HCT116 (cell line): ENCODE data around the gene LY6G6C. TPM values are rescaled to one million over a fixed set of nuclear protein-coding genes. Genes with fewer than 3 reads are reported as not detected.

Experiments used
- ATAC-seq: fragments of 200-7000 bp; cut with Tn5 transposase; 2 replicates; pipeline ENCODE4 v1.9.1; 2020; ENCODE audit warnings: mild to moderate bottlenecking, moderate library complexity
- BruUV-seq: library from RNA; stranded (reverse); fragments of 400-500 nt; replicated peaks from 2 replicates; lab custom pipeline; 2021; lab: Mats Ljungman, UMichigan
- CTCF ChIA-PET: fragments of 300-600 bp; sonication (Branson Sonifier 250); formaldehyde crosslinking; loops from one replicate; lab custom pipeline; 2021; ENCODE audit warnings: antibody characterized with exemption; lab: Charles Lee
- POLR2A ChIA-PET: fragments of 300-600, 350-600 bp; sonication (Branson Sonifier 250); formaldehyde crosslinking; loops from one replicate; lab custom pipeline; 2021; ENCODE audit warnings: antibody characterized with exemption; lab: Charles Lee
- RAD21 ChIA-PET, 2 experiments: fragments of 300-600 bp; sonication (Branson Sonifier 250); formaldehyde crosslinking; loops; one replicate each; lab custom pipeline; 2023; ENCODE audit warnings: low total read pairs in 2 of 2; ENCODE audit not compliant: uncharacterized antibody in 2 of 2, unreplicated experiment in 2 of 2, low non-redundant PET in 1 of 2; lab: Charles Lee
- DNase-seq: peaks from one replicate; pipeline ENCODE4 v3.0.0-alpha.2; 2010; ENCODE audit warnings: low read depth, low spot score
- H2AFZ ChIP-seq: fragments of 200-600 bp; shearing (Covaris generic), sonication (generic); 2 replicates; pipeline ENCODE4 v1.6.1; 2017; ENCODE audit warnings: low read depth, mixed run types, mixed read lengths, antibody characterized with exemption, low read length; ENCODE audit not compliant: poor library complexity, severe bottlenecking
- H3K27ac ChIP-seq: 2 replicates; pipeline ENCODE4 v1.5.1; 2012; ENCODE audit warnings: low read depth, low read length
- H3K27me3 ChIP-seq: fragments of 200-600 bp; sonication (generic); 2 replicates; pipeline ENCODE4 v1.6.1; 2016; ENCODE audit warnings: mixed run types, low read length, mixed read lengths; ENCODE audit not compliant: insufficient read depth
- H3K36me3 ChIP-seq, 2 experiments: fragments of 200-500 bp in 1 of 2; fragments of 200-600 bp in 1 of 2; sonication (Bioruptor generic) in 1 of 2; sonication (generic) in 1 of 2; 2 replicates each; pipeline versions ENCODE4 v1.5.1 to v1.6.1; 2014 to 2016; ENCODE audit warnings: low read length in 2 of 2, inconsistent platforms in 1 of 2, mixed read lengths in 1 of 2, mixed run types in 1 of 2; ENCODE audit not compliant: insufficient read depth in 2 of 2, control insufficient read depth in 1 of 2
- H3K4me1 ChIP-seq, 2 experiments: fragments of 200-600 bp in 1 of 2; sonication (generic) in 1 of 2; 2 replicates each; pipeline versions ENCODE4 v1.5.1 to v1.6.1; 2012 to 2017; ENCODE audit warnings: low read length in 2 of 2, inconsistent platforms in 1 of 2, mild to moderate bottlenecking in 1 of 2, mixed read lengths in 1 of 2, mixed run types in 1 of 2, moderate library complexity in 1 of 2; ENCODE audit not compliant: insufficient read depth in 2 of 2, control insufficient read depth in 1 of 2
- H3K4me2 ChIP-seq: fragments of 200-600 bp; sonication (generic); 2 replicates; pipeline ENCODE4 v1.6.1; 2017; ENCODE audit warnings: mixed run types, low read length, mixed read lengths
- H3K4me3 ChIP-seq, 2 experiments: fragments of 200-600 bp in 1 of 2; sonication (generic) in 1 of 2; replicated peaks in 1 of 2; 2 replicates each; pipeline ENCODE4 v1.5.1; 2011 to 2016; ENCODE audit warnings: low read length in 2 of 2, control low read depth in 1 of 2, low read depth in 1 of 2, mild to moderate bottlenecking in 1 of 2, mixed read lengths in 1 of 2, mixed run types in 1 of 2
- H3K79me2 ChIP-seq: fragments of 200-600 bp; sonication (generic); 2 replicates; pipeline ENCODE4 v1.6.1; 2017; ENCODE audit warnings: mild to moderate bottlenecking, mixed run types, low read length, moderate library complexity, mixed read lengths; ENCODE audit not compliant: insufficient read depth
- H3K9ac ChIP-seq: fragments of 200-600 bp; sonication (generic); 2 replicates; pipeline ENCODE4 v1.6.1; 2016; ENCODE audit warnings: low read length, mixed read lengths
- H3K9me2 ChIP-seq: fragments of 200-600 bp; sonication (generic), shearing (Covaris generic); 2 replicates; pipeline ENCODE4 v1.6.1; 2017; ENCODE audit warnings: mixed run types, mild to moderate bottlenecking, moderate library complexity; ENCODE audit not compliant: insufficient read depth
- H3K9me3 ChIP-seq, 2 experiments: fragments of 200-500 bp in 1 of 2; fragments of 200-600 bp in 1 of 2; sonication (Bioruptor generic) in 1 of 2; sonication (generic) in 1 of 2; 2 replicates each; pipeline ENCODE4 v1.6.1; 2014 to 2017; ENCODE audit warnings: low read length in 2 of 2, mixed read lengths in 2 of 2, inconsistent platforms in 1 of 2, low read depth in 1 of 2, mild to moderate bottlenecking in 1 of 2, mixed run types in 1 of 2, moderate library complexity in 1 of 2; ENCODE audit not compliant: control insufficient read depth in 1 of 2, insufficient read depth in 1 of 2
- H4K20me1 ChIP-seq: fragments of 200-600 bp; sonication (generic), shearing (Covaris generic); 2 replicates; pipeline ENCODE4 v1.6.1; 2017; ENCODE audit warnings: mixed run types, mild to moderate bottlenecking, moderate library complexity; ENCODE audit not compliant: insufficient read depth
- CEBPB ChIP-seq: IDR thresholded peaks from 2 replicates; pipeline ENCODE4 v1.6.1; 2012; ENCODE audit warnings: low read depth
- EZH2 ChIP-seq: fragments of 200-600 bp; sonication (generic); IDR thresholded peaks from 2 replicates; pipeline ENCODE4 v1.6.1; 2017; ENCODE audit warnings: antibody characterized with exemption, mixed run types
- POLR2AphosphoS5 ChIP-seq: IDR thresholded peaks from 2 replicates; pipeline ENCODE4 v1.6.1; 2011; ENCODE audit warnings: mild to moderate bottlenecking, low read depth, low read length, moderate library complexity
- RAD21 ChIP-seq: IDR thresholded peaks from 2 replicates; pipeline ENCODE4 v1.6.1; 2012; ENCODE audit warnings: low read depth, mild to moderate bottlenecking
- ZNF274 ChIP-seq: fragments of 200-500 bp; sonication (Bioruptor generic); IDR thresholded peaks from 2 replicates; pipeline ENCODE4 v1.6.1; 2014; ENCODE audit warnings: mild to moderate bottlenecking, low read depth, low read length, inconsistent platforms
- intact Hi-C: fragments of 100-400 bp; cut with micrococcal nuclease; formaldehyde crosslinking; loops from 2 replicates; pipeline ENCODE4 v1.10.0; 2022
- total RNA-seq: library from RNA; stranded (reverse); gene quantifications from one replicate; pipeline ENCODE4 v1.2.1, GENCODE V29; 2021; ENCODE audit not compliant: unreplicated experiment
- TF ChIP-seq, protein P1 (sequence below), 3 experiments: fragments of 200-600 bp in 1 of 3; sonication (generic) in 1 of 3; IDR thresholded peaks in 2 of 3; conservative IDR thresholded peaks in 1 of 3; 2 replicates each; pipeline ENCODE4 v1.5.1; 2012 to 2017; ENCODE audit warnings: low read depth in 2 of 3, low read length in 2 of 3, antibody characterized with exemption in 1 of 3, borderline replicate concordance in 1 of 3, control low read depth in 1 of 3, mild to moderate bottlenecking in 1 of 3, mixed read lengths in 1 of 3, mixed run types in 1 of 3, moderate library complexity in 1 of 3; ENCODE audit not compliant: insufficient read depth in 1 of 3
- TF ChIP-seq, protein P2 (sequence below): IDR thresholded peaks from 2 replicates; pipeline ENCODE4 v1.6.1; 2012

Gene LY6G6C
- total RNA-seq, 1 experiment from 2014 or later: 0.54 TPM

DNA sequence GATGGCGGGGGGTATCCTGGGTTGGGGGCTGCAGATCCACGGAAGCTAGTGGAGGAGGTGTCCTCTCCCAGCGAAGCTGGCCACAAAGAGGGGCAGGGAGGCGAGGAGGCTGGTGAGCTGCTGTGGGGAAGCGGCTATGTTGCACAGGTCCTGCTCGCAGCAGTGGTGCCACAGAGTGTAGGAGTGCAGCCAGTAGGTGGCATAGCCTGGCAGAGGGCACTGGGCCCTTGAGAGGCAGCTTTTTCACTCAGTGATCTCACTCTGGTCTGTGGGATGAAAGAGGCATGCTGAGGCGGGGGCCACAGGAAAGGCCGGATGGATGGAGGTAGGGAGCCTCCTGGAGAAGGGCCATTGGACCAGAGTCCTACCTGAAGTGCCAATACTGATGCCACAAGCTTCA lies 9.2 kb downstream of the LY6G6C start:
- no peak overlapping the region for H3K4me3 ChIP-seq
- H3K4me1 ChIP-seq: peaks cover 16 to 27% of the 10 kb centered on the region in 2 experiments; a peak in 3 of 4 replicates
- DNase-seq (no peak), ATAC-seq (peak; percentile 70)
- no peak for TF ChIP-seq CEBPB
- no peak for TF ChIP-seq POLR2AphosphoS5
- peak; percentile 60 for TF ChIP-seq RAD21
- TF ChIP-seq, protein P1, sequence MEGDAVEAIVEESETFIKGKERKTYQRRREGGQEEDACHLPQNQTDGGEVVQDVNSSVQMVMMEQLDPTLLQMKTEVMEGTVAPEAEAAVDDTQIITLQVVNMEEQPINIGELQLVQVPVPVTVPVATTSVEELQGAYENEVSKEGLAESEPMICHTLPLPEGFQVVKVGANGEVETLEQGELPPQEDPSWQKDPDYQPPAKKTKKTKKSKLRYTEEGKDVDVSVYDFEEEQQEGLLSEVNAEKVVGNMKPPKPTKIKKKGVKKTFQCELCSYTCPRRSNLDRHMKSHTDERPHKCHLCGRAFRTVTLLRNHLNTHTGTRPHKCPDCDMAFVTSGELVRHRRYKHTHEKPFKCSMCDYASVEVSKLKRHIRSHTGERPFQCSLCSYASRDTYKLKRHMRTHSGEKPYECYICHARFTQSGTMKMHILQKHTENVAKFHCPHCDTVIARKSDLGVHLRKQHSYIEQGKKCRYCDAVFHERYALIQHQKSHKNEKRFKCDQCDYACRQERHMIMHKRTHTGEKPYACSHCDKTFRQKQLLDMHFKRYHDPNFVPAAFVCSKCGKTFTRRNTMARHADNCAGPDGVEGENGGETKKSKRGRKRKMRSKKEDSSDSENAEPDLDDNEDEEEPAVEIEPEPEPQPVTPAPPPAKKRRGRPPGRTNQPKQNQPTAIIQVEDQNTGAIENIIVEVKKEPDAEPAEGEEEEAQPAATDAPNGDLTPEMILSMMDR (IDR thresholded peaks at IDR 0.05 in 2 of 3, conservative IDR thresholded peaks at IDR 0.05 in 1 of 3; ENCODE audit: borderline replicate concordance in 1 of 3, insufficient read depth in 1 of 3, low read depth in 2 of 3, low read length in 2 of 3): peak in 2 of 3 experiments; percentile 22 to 38; a peak in 4 of 6 replicates
- no peak for TF ChIP-seq ZNF274
- TF ChIP-seq EZH2: no peak
- no peak overlapping the region for H3K4me2 ChIP-seq
- no peak overlapping the region for H3K27ac ChIP-seq
- H3K79me2 ChIP-seq: no peaks in the 10 kb centered on the region
- ChIA-PET CTCF (interaction anchor here (1.0 to 1.5 kb wide), 4 partner anchors 9 to 118 kb away, joined by 3 to 4 read pairs (median 3); partner anchors contain the start of genes ABHD16A and CLIC1), RAD21 (no interaction called here), POLR2A (interaction anchor here (1.1 kb wide), 1 partner anchor 115 kb away, joined by 3 read pairs; the partner anchor contains the start of gene HSPA1B)
- no TSS peak for BruUV-seq
- no peak overlapping the region for H3K9ac ChIP-seq
- no peak overlapping the region for H2AFZ ChIP-seq
- intact Hi-C loops: no loop called here
- no peaks in the 10 kb centered on the region for H3K36me3 ChIP-seq
- H3K9me2 ChIP-seq: no peaks in the 10 kb centered on the region
- no peaks in the 10 kb centered on the region for H4K20me1 ChIP-seq
- H3K27me3 ChIP-seq: no peaks in the 10 kb centered on the region
- H3K9me3 ChIP-seq: no peaks in the 10 kb centered on the region

DNA sequence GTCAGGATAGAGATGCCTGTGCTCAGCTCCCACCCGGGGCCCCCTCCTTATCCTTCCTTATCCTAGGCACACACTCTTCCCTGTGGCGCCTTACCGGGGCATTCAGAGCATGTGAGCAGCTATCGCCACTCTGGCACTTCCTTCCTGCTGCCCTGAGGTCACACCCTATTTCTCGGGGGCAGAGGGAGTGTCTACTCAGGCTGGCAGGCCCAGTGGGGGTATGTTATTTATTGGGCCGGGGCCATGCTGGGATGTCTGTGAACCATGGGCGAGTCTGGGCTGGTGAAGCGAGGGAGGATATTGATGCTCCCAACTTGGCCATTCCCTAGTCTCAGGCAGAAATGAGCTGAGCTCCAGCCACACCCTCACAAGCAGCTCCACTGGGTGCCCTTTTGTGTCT lies 10.3 kb downstream of the LY6G6C start:
- no peak overlapping the region for H3K9ac ChIP-seq
- BruUV-seq: no TSS peak

More for the DNA sequence above, 10.3 kb downstream of the LY6G6C start:
- ChIA-PET POLR2A (interaction anchor here (0.6 kb wide), 1 partner anchor 1461 kb away, joined by 3 read pairs; no protein-coding TSS in a partner anchor), RAD21 (interaction anchor here in 1 of 2 experiments (0.7 kb wide), 1 partner anchor 18 kb away, joined by 3 read pairs; no protein-coding TSS in a partner anchor), CTCF (interaction anchor here (1.4 kb wide), 1 partner anchor 58 kb away, joined by 3 read pairs; no protein-coding TSS in a partner anchor)
- Histone ChIP-seq H3K9me2 (no peaks in the 10 kb centered on the region), H3K27ac (no peak overlapping the region), H3K27me3 (no peaks in the 10 kb centered on the region), H2AFZ (no peak overlapping the region), H3K79me2 (no peaks in the 10 kb centered on the region), H3K9me3 (no peaks in the 10 kb centered on the region), H3K4me2 (peak overlapping the region; percentile 31; the same call in 1 of the 2 replicates), H3K36me3 (no peaks in the 10 kb centered on the region), H3K4me3 (no peak overlapping the region), H3K4me1 (peaks cover 13 to 24% of the 10 kb centered on the region in 2 experiments; a peak in 3 of 4 replicates), H4K20me1 (no peaks in the 10 kb centered on the region)
- DNase-seq (no peak), ATAC-seq (no peak)
- intact Hi-C loops: no loop called here
- TF ChIP-seq, protein P2, sequence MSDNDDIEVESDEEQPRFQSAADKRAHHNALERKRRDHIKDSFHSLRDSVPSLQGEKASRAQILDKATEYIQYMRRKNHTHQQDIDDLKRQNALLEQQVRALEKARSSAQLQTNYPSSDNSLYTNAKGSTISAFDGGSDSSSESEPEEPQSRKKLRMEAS: no peak
- TF ChIP-seq EZH2 (no peak), RAD21 (no peak), ZNF274 (no peak)
